Psoas muscle (tissue), 8 donors: Measurements from ENCODE around the gene CCDC120. TPM values are rescaled to one million over a fixed set of nuclear protein-coding genes. Genes with fewer than 3 reads are reported as not detected.
A peak's percentile ranks its signal among the peaks of the same experiment; 100 is the strongest.

ENCODE experiments used
- ATAC-seq, 4 donors: fragments of 200-7000 bp; cut with Tn5 transposase; one replicate each; pipeline ENCODE4 v1.9.1; 2020; ENCODE audit warnings: moderate library complexity in 3 of 4, mild to moderate bottlenecking in 2 of 4
- DNase-seq, 2 donors: peaks; one replicate each; pipeline ENCODE4 v3.0.0-alpha.2; 2020
- H3K27ac ChIP-seq: fragments of 200-600 bp; one replicate; pipeline ENCODE4 v1.8.0; 2022
- H3K27me3 ChIP-seq, 3 donors: fragments of 200-600 bp in 1 of 3; one replicate each; pipeline versions ENCODE4 v1.6.1 to v1.8.0; 2013 to 2022; ENCODE audit warnings: low read length in 2 of 3, mild to moderate bottlenecking in 2 of 3, moderate library complexity in 1 of 3; ENCODE audit not compliant: insufficient read depth in 3 of 3
- H3K36me3 ChIP-seq, 2 donors: fragments of 200-600 bp in 1 of 2; one replicate each; pipeline versions ENCODE4 v1.6.1 to v1.8.0; 2013 to 2022; ENCODE audit warnings: low read depth in 1 of 2, mild to moderate bottlenecking in 1 of 2, moderate library complexity in 1 of 2; ENCODE audit not compliant: insufficient read depth in 1 of 2
- H3K4me1 ChIP-seq: fragments of 200-600 bp; one replicate; pipeline ENCODE4 v1.8.0; 2022
- H3K4me3 ChIP-seq: fragments of 200-600 bp; one replicate; pipeline ENCODE4 v1.8.0; 2022; ENCODE audit warnings: mild to moderate bottlenecking
- H3K9me3 ChIP-seq: fragments of 200-600 bp; one replicate; pipeline ENCODE4 v1.8.0; 2022
- WGBS, 3 donors: extraction: QIAGEN DNeasy Blood & Tissue Kit; methylation state at CpG; one replicate each; pipeline versions ENCODE4 v1.1.6 to v1.1.7; 2013; 5-methylcytosine and 5-hydroxymethylcytosine counted together
- intact Hi-C, 2 donors: fragments of 100-400 bp; cut with DNase I; formaldehyde crosslinking; loops; one replicate each; pipeline versions ENCODE4 v1.11.0 to v1.14.2; 2022
- polyA plus RNA-seq, 3 donors: library from polyadenylated mRNA; stranded (reverse); fragments of 200-250 nt; gene quantifications; one replicate each; pipeline ENCODE4 v1.2.3, GENCODE V29; 2013
- total RNA-seq, 4 donors: library from RNA; stranded (reverse); fragmentation: NEBNext Ultra II Directional in 2 of 4; extraction: Animal tissue kit (Norgen Biotek cat#: 25700) in 2 of 4; gene quantifications; one replicate each; pipeline versions ENCODE4 v1.2.1 to v1.2.4, GENCODE V29; 2021 to 2023
- TF ChIP-seq, protein P1 (sequence below): fragments of 200-600 bp; IDR thresholded peaks from one replicate; pipeline ENCODE4 v1.8.0; 2022; ENCODE audit warnings: antibody characterized with exemption
- donor health status: healthy with polysubstance abuse.
- donor health status: DM: no; HTN: no; CAD: no; lungs with moderate emphysema.
- donor health status: Bipolar disorder and iron deficiency.
- donor health status: healthy.
- donor health status: DM: yes; HTN: yes; CAD: no.
- donor health status: DM: no; HTN: no; CAD: no.
- donor health status: DM: no; HTN: no; CAD: no.
- donor health status: DM: yes; HTN: yes; CAD: no.

Gene CCDC120
- total and polyA plus RNA-seq, 7 donors = 0.40 to 1.2 (median 0.76) TPM

DNA sequence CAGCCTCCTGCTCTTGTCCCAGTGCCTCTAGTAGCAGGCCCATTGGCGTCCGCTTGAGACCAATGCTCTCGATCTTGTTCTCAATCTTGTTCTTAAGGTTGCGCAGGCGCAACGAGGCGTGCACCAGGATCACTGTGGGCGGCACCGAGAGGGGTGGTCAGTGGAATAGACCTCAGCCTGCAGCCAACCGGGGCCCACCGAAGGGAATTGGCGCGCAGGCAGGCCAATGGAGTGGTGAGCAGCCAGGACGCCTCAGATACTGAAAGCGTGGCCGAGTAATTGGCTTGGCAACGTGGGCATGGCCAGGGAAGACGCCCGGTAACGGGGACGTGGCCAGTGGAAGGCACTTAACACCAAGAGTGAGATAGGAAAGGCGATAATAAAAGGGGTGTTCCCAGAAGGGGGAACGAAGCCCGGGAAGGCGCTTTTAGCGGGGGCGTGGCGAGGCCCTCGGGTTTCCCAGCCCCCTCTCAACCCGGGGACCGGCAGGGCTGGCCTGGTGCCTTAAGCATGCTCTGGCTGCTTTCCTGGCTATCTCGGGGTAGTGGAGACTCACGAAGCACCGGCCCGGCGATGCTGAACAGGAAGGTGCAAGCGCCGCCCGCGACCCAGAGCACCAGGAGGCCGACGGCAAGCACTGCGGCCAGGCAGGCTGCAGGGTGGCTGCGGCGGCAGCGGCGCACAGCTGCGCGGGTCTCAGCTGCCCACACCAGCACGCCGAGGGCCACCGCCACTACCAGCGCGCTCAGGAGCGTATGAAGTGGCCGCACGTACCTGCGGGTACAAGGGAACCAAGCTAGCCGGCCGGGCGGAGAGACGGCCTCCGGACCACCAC lies 13.3 kb downstream of the CCDC120 start:
- TF ChIP-seq, protein P1, sequence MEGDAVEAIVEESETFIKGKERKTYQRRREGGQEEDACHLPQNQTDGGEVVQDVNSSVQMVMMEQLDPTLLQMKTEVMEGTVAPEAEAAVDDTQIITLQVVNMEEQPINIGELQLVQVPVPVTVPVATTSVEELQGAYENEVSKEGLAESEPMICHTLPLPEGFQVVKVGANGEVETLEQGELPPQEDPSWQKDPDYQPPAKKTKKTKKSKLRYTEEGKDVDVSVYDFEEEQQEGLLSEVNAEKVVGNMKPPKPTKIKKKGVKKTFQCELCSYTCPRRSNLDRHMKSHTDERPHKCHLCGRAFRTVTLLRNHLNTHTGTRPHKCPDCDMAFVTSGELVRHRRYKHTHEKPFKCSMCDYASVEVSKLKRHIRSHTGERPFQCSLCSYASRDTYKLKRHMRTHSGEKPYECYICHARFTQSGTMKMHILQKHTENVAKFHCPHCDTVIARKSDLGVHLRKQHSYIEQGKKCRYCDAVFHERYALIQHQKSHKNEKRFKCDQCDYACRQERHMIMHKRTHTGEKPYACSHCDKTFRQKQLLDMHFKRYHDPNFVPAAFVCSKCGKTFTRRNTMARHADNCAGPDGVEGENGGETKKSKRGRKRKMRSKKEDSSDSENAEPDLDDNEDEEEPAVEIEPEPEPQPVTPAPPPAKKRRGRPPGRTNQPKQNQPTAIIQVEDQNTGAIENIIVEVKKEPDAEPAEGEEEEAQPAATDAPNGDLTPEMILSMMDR = no peak
- Histone ChIP-seq H3K27ac (no peak overlapping the region), H3K9me3 (no peaks in the 10 kb centered on the region), H3K27me3 (no peaks in the 10 kb centered on the region), H3K36me3 (peaks cover 0 to 14% of the 10 kb centered on the region in 2 donors), H3K4me1 (peaks cover 4% of the 10 kb centered on the region), H3K4me3 (peak overlapping the region; percentile 36)
- intact Hi-C loops = no loop called here
- 32 to 50% (median 35%) methylated on average over 28 to 63 of the region's 63 CpGs for WGBS, 3 donors
- DNase-seq = peak; percentile 75 to 84
- peak in 3 of 4 donors; percentile 19 to 28 (median 27) for ATAC-seq

DNA sequence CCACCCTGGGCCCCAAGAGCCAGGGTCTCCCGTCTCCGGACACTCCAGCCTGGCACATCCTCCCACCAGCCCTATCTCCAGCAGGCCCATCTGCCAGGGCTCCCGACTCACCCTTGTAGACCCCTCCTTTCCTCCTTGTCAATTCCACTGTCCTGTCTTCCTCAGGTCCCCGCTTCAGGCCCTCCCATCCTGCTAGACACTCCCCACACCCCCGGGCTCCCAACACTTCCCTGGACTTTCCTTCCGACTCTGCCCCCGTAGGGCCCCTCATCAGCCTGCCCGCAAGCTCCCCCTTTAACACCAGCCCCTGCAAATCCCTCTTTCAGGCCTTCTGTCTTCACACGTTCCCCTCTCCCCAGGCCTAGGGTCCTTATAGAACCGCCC lies 13.9 kb downstream of the CCDC120 start:
- no peak for DNase-seq
- peaks cover 4% of the 10 kb centered on the region for H3K4me1 ChIP-seq
- H3K27me3 ChIP-seq = no peaks in the 10 kb centered on the region
- peak overlapping the region; percentile 72 for H3K4me3 ChIP-seq
- intact Hi-C loops = no loop called here
- 31 to 50% (median 48%) methylated on average over 5 to 10 of the region's 10 CpGs for WGBS, 3 donors
- peaks cover 0 to 19% of the 10 kb centered on the region in 2 donors for H3K36me3 ChIP-seq
- no peak overlapping the region for H3K27ac ChIP-seq
- TF ChIP-seq, protein P1 = no peak
- no peak for ATAC-seq
- no peaks in the 10 kb centered on the region for H3K9me3 ChIP-seq

DNA sequence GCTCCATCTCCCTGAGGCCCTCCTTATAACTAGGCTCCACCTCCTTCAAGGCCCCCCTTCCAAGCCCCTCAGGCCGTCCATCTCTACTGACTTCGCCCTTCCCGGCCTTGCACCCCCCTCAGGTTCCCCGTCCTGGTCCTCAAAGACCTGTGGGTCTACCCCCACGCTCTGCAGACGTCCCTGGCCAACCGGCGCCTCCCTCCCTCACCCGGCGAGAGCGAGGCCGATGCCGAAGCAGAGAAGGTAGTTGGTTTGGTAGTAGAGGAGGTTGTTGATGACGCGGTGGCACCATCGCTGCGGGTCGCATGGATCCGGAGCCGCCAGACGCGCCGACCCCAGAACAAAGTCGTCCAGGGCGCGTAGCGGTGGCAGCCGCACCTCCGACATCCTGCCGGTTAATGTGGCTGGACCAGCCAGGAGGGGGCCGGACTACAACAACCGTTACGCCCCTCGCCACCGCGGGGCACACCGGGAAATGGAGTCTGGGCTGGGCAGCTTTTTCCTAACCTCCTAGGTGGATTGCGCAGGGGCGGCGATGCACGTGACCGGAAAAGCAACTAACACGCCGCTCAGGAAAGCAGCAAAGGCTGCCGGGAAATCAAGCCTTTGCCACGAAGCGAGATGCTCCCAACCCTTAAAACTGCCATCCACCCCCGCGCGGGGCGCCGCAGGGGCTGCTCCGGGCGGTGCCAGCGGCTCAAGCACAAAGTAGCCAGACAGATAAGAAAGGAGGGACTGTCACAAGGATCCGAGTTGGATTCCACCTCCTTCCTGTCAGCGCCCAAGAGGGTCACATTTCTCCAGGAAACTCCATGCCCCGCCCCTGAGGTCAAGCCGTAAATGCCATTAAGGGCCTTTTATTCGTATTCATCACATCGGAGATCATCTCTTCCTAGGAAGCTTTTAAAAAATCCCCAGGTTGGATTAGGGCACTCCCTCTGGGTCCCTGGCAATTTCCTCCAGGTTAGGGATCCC lies 15.1 kb downstream of the CCDC120 start, which contains the start of gene PRAF2:
PRAF2 (minus strand) TSS at position 402 of the 975 bp plus-strand sequence; CDS start at position 387, 15 bp downstream.
- H3K4me3 ChIP-seq = peak within 1 kb of the TSS; percentile 72
- DNase-seq (peak; percentile 93 to 96), ATAC-seq (peak; percentile 89 to 95 (median 93))
- TF ChIP-seq, protein P1 = no peak
- 1 to 39% (median 1%) methylated on average over 31 to 61 of the region's 61 CpGs for WGBS, 3 donors
- H3K36me3 ChIP-seq = peaks cover 0 to 19% of the 10 kb centered on the region in 2 donors
- H3K9me3 ChIP-seq = no peaks in the 10 kb centered on the region
- H3K27me3 ChIP-seq = no peaks in the 10 kb centered on the region
- H3K27ac ChIP-seq = peak within 1 kb of the TSS; percentile 87
- intact Hi-C loops = no loop called here
- peaks cover 4% of the 10 kb centered on the region for H3K4me1 ChIP-seq

DNA sequence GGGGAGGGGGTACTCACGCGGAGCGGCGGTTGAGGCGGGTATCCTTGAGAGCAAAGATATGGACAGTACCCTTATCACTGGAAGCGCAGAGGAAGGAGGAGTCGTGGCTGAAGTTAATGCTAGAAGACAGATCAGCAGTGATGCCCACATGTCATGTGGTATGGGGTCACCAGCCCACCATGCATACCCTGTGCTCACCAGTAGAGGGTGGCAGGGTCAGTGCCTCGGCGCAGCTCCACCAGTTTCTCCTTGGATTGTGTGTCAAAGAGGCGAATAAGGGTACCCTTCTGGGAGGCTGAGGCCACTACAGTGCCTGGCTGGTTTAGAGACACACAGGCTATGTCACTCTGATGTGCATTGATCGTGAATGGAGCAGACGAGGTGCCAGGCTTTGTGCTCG lies 16.5 kb downstream of the CCDC120 start:
- TF ChIP-seq, protein P1 = no peak
- Histone ChIP-seq H3K9me3 (no peaks in the 10 kb centered on the region), H3K27ac (no peak overlapping the region), H3K27me3 (no peaks in the 10 kb centered on the region), H3K4me1 (peaks cover 4% of the 10 kb centered on the region), H3K36me3 (peaks cover 0 to 19% of the 10 kb centered on the region in 2 donors), H3K4me3 (no peak overlapping the region)
- WGBS, 3 donors = 78 to 90% (median 86%) methylated on average over 10 to 13 of the region's 13 CpGs
- ATAC-seq (no peak), DNase-seq (no peak)
- intact Hi-C loops = no loop called here
